Peyer's patch (tissue), 4 donors: ENCODE measurements around the gene UBAC2.

Source experiments
- CTCF ChIP-seq, 6 experiments: fragments of 450-650 bp in 4 of 6; fragments of 200-600 bp in 2 of 6; sonication (generic) in 1 of 6; IDR thresholded peaks; one replicate each; pipeline ENCODE4 v1.5.1; 2017 to 2019; ENCODE audit warnings: antibody characterized with exemption in 6 of 6, mild to moderate bottlenecking in 3 of 6, moderate library complexity in 1 of 6
- POLR2A ChIP-seq, 2 donors: fragments of 450-650 bp; IDR thresholded peaks; one replicate each; pipeline ENCODE4 v1.5.1; 2017; ENCODE audit warnings: antibody characterized with exemption in 2 of 2, mild to moderate bottlenecking in 2 of 2, moderate library complexity in 2 of 2

GRCh38 chr13:99230991-99231390 is 30.3 kb downstream of the UBAC2 start:
- TF ChIP-seq CTCF (IDR thresholded peaks at IDR 0.05) (no peak), POLR2A (IDR thresholded peaks at IDR 0.05) (no peak)
